ENCODE measurements around the gene THRB.

THRB gene

GRCh38 chr3:24338409-24339130 lies 156.1 kb downstream of the THRB start:
- Histone ChIP-seq H3K79me2 (no peaks in the 10 kb centered on the region), H3K9me3 (ENCODE audit: control insufficient read depth, low read length) (no peaks in the 10 kb centered on the region), H2AFZ (no peak overlapping the region), H3K27ac (no peak overlapping the region), H3K4me2 (ENCODE audit: low read length) (no peak overlapping the region), H3K27me3 (ENCODE audit: control insufficient read depth, insufficient read depth, low read length) (no peaks in the 10 kb centered on the region), H3K36me3 (ENCODE audit: control insufficient read depth, insufficient read depth, low read length) (no peaks in the 10 kb centered on the region), H3K9ac (no peak overlapping the region), H3K4me3 (ENCODE audit: low read depth, low read length) (no peak overlapping the region), H3K4me1 (no peaks in the 10 kb centered on the region)
- no peak for TF ChIP-seq CTCF (IDR thresholded peaks at IDR 0.05)

GRCh38 chr3:24336101-24336500 lies 158.5 kb downstream of the THRB start:
- Histone ChIP-seq H3K4me2 (ENCODE audit: low read length) (no peak overlapping the region), H3K79me2 (no peaks in the 10 kb centered on the region), H3K36me3 (ENCODE audit: control insufficient read depth, insufficient read depth, low read length) (no peaks in the 10 kb centered on the region), H3K27ac (no peak overlapping the region), H3K27me3 (ENCODE audit: control insufficient read depth, insufficient read depth, low read length) (no peaks in the 10 kb centered on the region), H2AFZ (no peak overlapping the region), H3K4me3 (ENCODE audit: low read depth, low read length) (no peak overlapping the region), H3K9me3 (ENCODE audit: control insufficient read depth, low read length) (no peaks in the 10 kb centered on the region), H3K9ac (no peak overlapping the region), H3K4me1 (no peaks in the 10 kb centered on the region)
- TF ChIP-seq CTCF (IDR thresholded peaks at IDR 0.05) = no peak

- Histone ChIP-seq H3K4me1 (no peaks in the 10 kb centered on the region), H2AFZ (no peak overlapping the region), H3K9ac (no peak overlapping the region), H3K79me2 (no peaks in the 10 kb centered on the region), H3K9me3 (ENCODE audit: control insufficient read depth, low read length) (no peaks in the 10 kb centered on the region), H3K27me3 (ENCODE audit: control insufficient read depth, insufficient read depth, low read length) (no peaks in the 10 kb centered on the region), H3K4me3 (ENCODE audit: low read depth, low read length) (no peak overlapping the region), H3K4me2 (ENCODE audit: low read length) (no peak overlapping the region), H3K36me3 (ENCODE audit: control insufficient read depth, insufficient read depth, low read length) (no peaks in the 10 kb centered on the region), H3K27ac (no peak overlapping the region)
- no peak for TF ChIP-seq CTCF (IDR thresholded peaks at IDR 0.05)
Measured at GRCh38 chr3:24332092-24332491, 162.6 kb downstream of the THRB start.

DNA sequence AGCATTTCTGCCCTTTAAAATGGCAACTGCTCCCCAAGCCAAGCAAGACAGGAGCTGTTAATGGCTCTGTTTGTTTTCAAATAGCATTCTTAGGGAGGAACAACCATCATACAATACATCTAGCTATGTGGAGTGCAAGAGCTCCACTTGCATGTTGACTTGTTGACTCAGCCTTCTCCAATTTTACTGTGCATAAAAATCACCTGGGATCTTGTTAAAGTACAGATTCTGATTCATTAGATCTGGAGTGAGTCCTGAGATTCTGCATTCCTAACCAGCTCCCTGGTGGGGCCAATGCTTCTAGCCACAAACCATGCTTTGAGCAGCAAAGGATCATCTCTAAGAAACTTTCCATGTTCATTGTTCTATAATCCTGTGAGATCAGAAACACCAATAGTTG lies 171.4 kb downstream of the THRB start:
- H3K27ac ChIP-seq = no peak overlapping the region
- TF ChIP-seq CTCF (IDR thresholded peaks at IDR 0.05) = no peak
- H3K4me1 ChIP-seq = no peaks in the 10 kb centered on the region
- H3K79me2 ChIP-seq = no peaks in the 10 kb centered on the region
- no peak overlapping the region for H3K9ac ChIP-seq
- H3K9me3 ChIP-seq (ENCODE audit: control insufficient read depth, low read length) = no peaks in the 10 kb centered on the region
- no peak overlapping the region for H3K4me2 ChIP-seq (ENCODE audit: low read length)
- H3K36me3 ChIP-seq (ENCODE audit: control insufficient read depth, insufficient read depth, low read length) = no peaks in the 10 kb centered on the region
- H3K27me3 ChIP-seq (ENCODE audit: control insufficient read depth, insufficient read depth, low read length) = no peaks in the 10 kb centered on the region
- H2AFZ ChIP-seq = no peak overlapping the region
- no peak overlapping the region for H3K4me3 ChIP-seq (ENCODE audit: low read depth, low read length)

DNA sequence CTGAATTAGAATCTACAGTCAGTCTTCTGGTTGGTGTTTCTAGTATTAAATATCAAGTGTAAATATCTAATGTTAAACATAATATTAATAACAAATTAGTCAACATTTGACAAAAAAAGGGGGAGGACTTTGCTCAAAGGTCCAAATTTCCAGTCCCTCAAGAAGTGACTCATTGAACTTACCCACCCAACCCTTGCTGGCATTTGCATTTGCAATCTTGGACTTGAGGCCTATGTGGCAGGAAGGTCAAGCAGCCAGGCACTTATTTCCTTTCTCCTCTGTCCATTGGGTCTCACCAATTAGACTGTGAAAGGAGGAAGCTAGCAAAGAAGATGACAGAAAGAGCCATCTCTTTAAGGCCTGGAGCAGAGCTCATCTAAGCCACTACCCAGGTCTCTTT lies 174.0 kb downstream of the THRB start:
- no peak for TF ChIP-seq CTCF (IDR thresholded peaks at IDR 0.05)
- Histone ChIP-seq H3K79me2 (no peaks in the 10 kb centered on the region), H3K36me3 (ENCODE audit: control insufficient read depth, insufficient read depth, low read length) (no peaks in the 10 kb centered on the region), H3K9me3 (ENCODE audit: control insufficient read depth, low read length) (no peaks in the 10 kb centered on the region), H3K4me3 (ENCODE audit: low read depth, low read length) (no peak overlapping the region), H3K4me1 (no peaks in the 10 kb centered on the region), H2AFZ (no peak overlapping the region), H3K27me3 (ENCODE audit: control insufficient read depth, insufficient read depth, low read length) (no peaks in the 10 kb centered on the region), H3K9ac (no peak overlapping the region), H3K4me2 (ENCODE audit: low read length) (no peak overlapping the region), H3K27ac (no peak overlapping the region)
